ENCODE results near the gene ADIG.

The ADIG gene

DNA sequence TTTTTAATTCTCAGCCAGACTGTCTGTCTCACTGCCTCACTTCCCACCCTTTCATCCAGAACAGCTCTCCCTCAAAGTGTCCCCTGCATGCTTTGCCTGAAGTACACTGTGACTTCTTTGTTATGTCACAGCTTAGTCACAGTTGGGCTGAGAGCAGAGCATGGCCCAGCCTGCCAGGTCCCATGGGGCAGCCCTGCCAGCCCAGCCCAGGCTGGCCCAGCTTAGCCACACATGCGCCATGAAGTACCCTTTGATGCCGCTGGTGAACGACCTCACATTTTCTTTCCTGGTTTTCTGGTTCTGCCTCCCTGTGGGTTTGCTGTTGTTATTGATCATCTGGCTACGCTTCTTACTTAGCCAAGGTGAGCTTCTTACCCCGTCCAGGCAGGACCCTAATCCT lies at the start of gene ADIG:
Gene ADIG, plus strand, starts transcription at position 185 of the 400 bp plus-strand sequence. Its CDS starts 54 bp downstream, at position 239.
- Mint-ChIP-seq H3K36me3 (ENCODE audit: insufficient read depth) (peaks cover 7% of the 10 kb centered on the region), H3K27me3 (no peaks in the 10 kb centered on the region), H3K4me3 (no peak within 1 kb of the TSS), H3K4me1 (peaks cover 8% of the 10 kb centered on the region), H3K27ac (ENCODE audit: low read depth) (no peak within 1 kb of the TSS), H3K9me3 (no peaks in the 10 kb centered on the region)
- no peak for ATAC-seq (replicated peaks; ENCODE audit: extremely low read depth, poor library complexity, severe bottlenecking)
- no peak for DNase-seq (ENCODE audit: low spot score in 2 of 2)

GRCh38 chr20:38534756-38535155 lies 46.2 kb upstream of the ADIG start:
- ATAC-seq (replicated peaks; ENCODE audit: extremely low read depth, poor library complexity, severe bottlenecking) (peak; percentile 62), DNase-seq (ENCODE audit: low spot score in 2 of 2) (no peak)
- no peaks in the 10 kb centered on the region for H3K27me3 Mint-ChIP-seq
- H3K27ac Mint-ChIP-seq (ENCODE audit: low read depth) = no peak overlapping the region
- no peaks in the 10 kb centered on the region for H3K9me3 Mint-ChIP-seq
- no peak overlapping the region for H3K4me3 Mint-ChIP-seq
- no peaks in the 10 kb centered on the region for H3K4me1 Mint-ChIP-seq
- peaks cover 53% of the 10 kb centered on the region for H3K36me3 Mint-ChIP-seq (ENCODE audit: insufficient read depth)

GRCh38 chr20:38536310-38536709 lies 44.7 kb upstream of the ADIG start:
- Mint-ChIP-seq H3K27me3 (no peaks in the 10 kb centered on the region), H3K4me1 (no peaks in the 10 kb centered on the region), H3K9me3 (no peaks in the 10 kb centered on the region), H3K27ac (ENCODE audit: low read depth) (no peak overlapping the region), H3K4me3 (no peak overlapping the region), H3K36me3 (ENCODE audit: insufficient read depth) (peaks cover 56% of the 10 kb centered on the region)
- DNase-seq (ENCODE audit: low spot score in 2 of 2) (no peak), ATAC-seq (replicated peaks; ENCODE audit: extremely low read depth, poor library complexity, severe bottlenecking) (no peak)

GRCh38 chr20:38537176-38537575 lies 43.8 kb upstream of the ADIG start:
- H3K27me3 Mint-ChIP-seq = no peaks in the 10 kb centered on the region
- ATAC-seq (replicated peaks; ENCODE audit: extremely low read depth, poor library complexity, severe bottlenecking) (no peak), DNase-seq (ENCODE audit: low spot score in 2 of 2) (no peak)
- no peaks in the 10 kb centered on the region for H3K4me1 Mint-ChIP-seq
- H3K9me3 Mint-ChIP-seq = no peaks in the 10 kb centered on the region
- H3K4me3 Mint-ChIP-seq = no peak overlapping the region
- no peak overlapping the region for H3K27ac Mint-ChIP-seq (ENCODE audit: low read depth)
- H3K36me3 Mint-ChIP-seq (ENCODE audit: insufficient read depth) = peaks cover 60% of the 10 kb centered on the region

- no peaks in the 10 kb centered on the region for H3K27me3 Mint-ChIP-seq
- no peaks in the 10 kb centered on the region for H3K9me3 Mint-ChIP-seq
- no peak for DNase-seq (ENCODE audit: low spot score in 2 of 2)
- no peak overlapping the region for H3K4me3 Mint-ChIP-seq
- ATAC-seq (replicated peaks; ENCODE audit: extremely low read depth, poor library complexity, severe bottlenecking) = no peak
- no peak overlapping the region for H3K27ac Mint-ChIP-seq (ENCODE audit: low read depth)
- peaks cover 60% of the 10 kb centered on the region for H3K36me3 Mint-ChIP-seq (ENCODE audit: insufficient read depth)
- H3K4me1 Mint-ChIP-seq = peaks cover 5% of the 10 kb centered on the region
Measured at GRCh38 chr20:38538789-38539188, 42.2 kb upstream of the ADIG start.

GRCh38 chr20:38543014-38543906 lies 37.7 kb upstream of the ADIG start:
- H3K4me3 Mint-ChIP-seq = no peak overlapping the region
- no peak overlapping the region for H3K27ac Mint-ChIP-seq (ENCODE audit: low read depth)
- H3K4me1 Mint-ChIP-seq = peaks cover 5% of the 10 kb centered on the region
- no peaks in the 10 kb centered on the region for H3K27me3 Mint-ChIP-seq
- H3K36me3 Mint-ChIP-seq (ENCODE audit: insufficient read depth) = peaks cover 62% of the 10 kb centered on the region
- ATAC-seq (replicated peaks; ENCODE audit: extremely low read depth, poor library complexity, severe bottlenecking) (no peak), DNase-seq (ENCODE audit: low spot score in 2 of 2) (no peak)
- no peaks in the 10 kb centered on the region for H3K9me3 Mint-ChIP-seq

DNA sequence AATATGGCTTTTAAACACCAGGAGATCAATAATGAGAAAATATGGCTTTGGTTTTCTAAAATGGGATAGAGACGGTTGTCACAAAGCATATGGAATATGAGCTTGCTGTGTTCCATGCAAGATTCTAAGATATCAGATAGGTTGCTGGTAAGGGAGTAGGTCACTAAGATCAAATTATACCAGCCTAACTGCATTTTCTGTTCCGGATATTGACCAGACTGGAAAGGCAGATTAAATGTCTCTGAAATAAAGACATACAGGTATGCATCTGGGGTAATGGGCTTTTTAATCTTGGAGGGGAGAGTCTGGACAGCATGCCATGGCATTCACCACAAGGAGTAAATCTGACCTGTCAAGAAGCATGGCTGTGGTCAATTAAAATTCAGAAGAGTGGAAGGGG lies 35.2 kb upstream of the ADIG start:
- no peak overlapping the region for H3K27ac Mint-ChIP-seq (ENCODE audit: low read depth)
- H3K4me3 Mint-ChIP-seq = no peak overlapping the region
- peaks cover 5% of the 10 kb centered on the region for H3K4me1 Mint-ChIP-seq
- ATAC-seq (replicated peaks; ENCODE audit: extremely low read depth, poor library complexity, severe bottlenecking) (no peak), DNase-seq (ENCODE audit: low spot score in 2 of 2) (no peak)
- H3K36me3 Mint-ChIP-seq (ENCODE audit: insufficient read depth) = peaks cover 62% of the 10 kb centered on the region
- no peaks in the 10 kb centered on the region for H3K9me3 Mint-ChIP-seq
- H3K27me3 Mint-ChIP-seq = no peaks in the 10 kb centered on the region

- Mint-ChIP-seq H3K4me1 (peaks cover 5% of the 10 kb centered on the region), H3K9me3 (no peaks in the 10 kb centered on the region), H3K27ac (ENCODE audit: low read depth) (no peak overlapping the region), H3K27me3 (no peaks in the 10 kb centered on the region), H3K36me3 (ENCODE audit: insufficient read depth) (peaks cover 51% of the 10 kb centered on the region), H3K4me3 (no peak overlapping the region)
- ATAC-seq (replicated peaks; ENCODE audit: extremely low read depth, poor library complexity, severe bottlenecking) = no peak
- DNase-seq (ENCODE audit: low spot score in 2 of 2) = no peak
Measured at GRCh38 chr20:38547288-38548085, 33.5 kb upstream of the ADIG start.

DNA sequence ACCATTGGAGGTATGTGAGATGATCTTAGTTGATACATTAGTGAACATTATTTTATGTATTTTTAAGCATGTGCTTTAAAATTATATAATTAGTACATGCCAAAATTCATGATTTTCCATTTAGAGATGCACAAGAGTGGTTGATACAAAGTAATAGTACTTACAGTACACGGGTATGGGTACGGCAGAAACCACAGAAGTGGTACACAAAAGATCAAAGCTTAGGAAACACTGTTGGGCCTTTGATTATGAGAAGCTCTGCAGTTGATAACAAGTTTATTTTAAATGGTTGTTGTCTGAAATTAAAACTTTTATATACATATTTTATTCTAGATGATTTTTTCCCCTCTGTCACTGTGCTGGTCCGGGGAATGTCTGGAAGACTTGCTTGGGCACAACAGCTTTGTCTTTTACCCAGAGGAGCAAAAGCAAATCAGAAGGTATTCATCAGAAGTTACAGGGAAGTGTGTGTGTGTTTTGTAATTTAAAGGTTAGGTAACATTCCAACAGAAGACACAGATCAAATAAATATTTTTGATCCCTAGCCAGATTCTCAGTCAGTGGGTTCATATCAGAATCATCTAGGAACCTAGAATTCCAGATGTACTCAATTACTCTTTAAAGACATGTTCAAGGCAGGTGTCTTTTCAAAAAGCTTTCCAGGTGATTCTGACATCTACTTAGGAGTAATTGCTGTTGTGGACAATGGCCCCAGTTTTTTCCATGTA lies 32.5 kb upstream of the ADIG start:
- peaks cover 46% of the 10 kb centered on the region for H3K36me3 Mint-ChIP-seq (ENCODE audit: insufficient read depth)
- H3K4me1 Mint-ChIP-seq = peaks cover 2% of the 10 kb centered on the region
- H3K27me3 Mint-ChIP-seq = no peaks in the 10 kb centered on the region
- DNase-seq (ENCODE audit: low spot score in 2 of 2) = no peak
- H3K4me3 Mint-ChIP-seq = no peak overlapping the region
- ATAC-seq (replicated peaks; ENCODE audit: extremely low read depth, poor library complexity, severe bottlenecking) = no peak
- no peak overlapping the region for H3K27ac Mint-ChIP-seq (ENCODE audit: low read depth)
- H3K9me3 Mint-ChIP-seq = no peaks in the 10 kb centered on the region

DNA sequence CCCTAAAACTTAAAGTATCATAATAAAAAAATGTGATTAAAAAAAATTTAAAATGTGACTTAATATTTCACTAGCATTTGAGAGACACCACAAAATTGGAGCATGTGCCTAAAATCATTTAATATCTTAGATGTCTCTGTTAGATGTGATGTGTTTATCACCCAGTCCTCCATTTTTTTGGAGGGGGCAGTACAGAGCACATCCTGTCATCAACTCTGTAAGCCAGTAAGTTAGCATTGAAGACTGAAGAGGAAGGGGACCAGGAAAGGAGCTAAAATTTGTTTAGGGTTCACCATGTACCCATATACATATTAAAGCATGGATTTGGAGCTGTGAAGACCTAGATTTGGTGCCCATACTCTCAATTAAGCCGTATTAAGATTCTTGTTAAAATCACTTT lies 30.7 kb upstream of the ADIG start:
- H3K4me1 Mint-ChIP-seq = no peaks in the 10 kb centered on the region
- no peaks in the 10 kb centered on the region for H3K27me3 Mint-ChIP-seq
- ATAC-seq (replicated peaks; ENCODE audit: extremely low read depth, poor library complexity, severe bottlenecking) (no peak), DNase-seq (ENCODE audit: low spot score in 2 of 2) (no peak)
- no peak overlapping the region for H3K27ac Mint-ChIP-seq (ENCODE audit: low read depth)
- H3K9me3 Mint-ChIP-seq = no peaks in the 10 kb centered on the region
- peaks cover 41% of the 10 kb centered on the region for H3K36me3 Mint-ChIP-seq (ENCODE audit: insufficient read depth)
- H3K4me3 Mint-ChIP-seq = no peak overlapping the region

DNA sequence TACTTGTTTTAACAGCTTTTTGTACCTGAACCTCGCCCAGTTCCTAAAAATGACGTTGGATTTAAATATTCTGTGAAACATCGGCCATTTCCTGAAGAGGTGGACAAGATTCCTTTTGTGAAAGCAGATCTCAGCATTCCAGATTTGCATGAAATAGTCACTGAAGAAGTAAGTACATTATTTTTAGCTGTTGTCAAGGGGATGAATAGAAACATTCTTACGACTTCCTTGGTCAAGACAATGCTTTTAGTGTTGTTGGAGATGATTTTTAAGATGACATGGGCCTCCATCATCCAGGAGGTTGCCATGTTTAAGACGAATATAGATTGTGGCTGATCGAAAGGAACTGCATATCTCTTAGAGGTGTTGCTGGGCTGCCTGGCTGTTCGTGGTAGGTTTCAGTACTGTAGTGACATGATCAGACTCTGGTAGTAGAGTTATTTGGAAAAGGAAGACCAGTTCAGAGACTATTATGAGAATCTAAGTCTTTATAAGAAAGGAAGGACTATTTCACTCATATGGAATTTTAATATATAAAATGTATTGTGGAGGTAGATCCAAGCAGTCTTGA lies 29.9 kb upstream of the ADIG start:
- Mint-ChIP-seq H3K36me3 (ENCODE audit: insufficient read depth) (peaks cover 38% of the 10 kb centered on the region), H3K27ac (ENCODE audit: low read depth) (no peak overlapping the region), H3K4me1 (no peaks in the 10 kb centered on the region), H3K4me3 (no peak overlapping the region), H3K27me3 (no peaks in the 10 kb centered on the region), H3K9me3 (no peaks in the 10 kb centered on the region)
- ATAC-seq (replicated peaks; ENCODE audit: extremely low read depth, poor library complexity, severe bottlenecking) (no peak), DNase-seq (ENCODE audit: low spot score in 2 of 2) (no peak)

DNA sequence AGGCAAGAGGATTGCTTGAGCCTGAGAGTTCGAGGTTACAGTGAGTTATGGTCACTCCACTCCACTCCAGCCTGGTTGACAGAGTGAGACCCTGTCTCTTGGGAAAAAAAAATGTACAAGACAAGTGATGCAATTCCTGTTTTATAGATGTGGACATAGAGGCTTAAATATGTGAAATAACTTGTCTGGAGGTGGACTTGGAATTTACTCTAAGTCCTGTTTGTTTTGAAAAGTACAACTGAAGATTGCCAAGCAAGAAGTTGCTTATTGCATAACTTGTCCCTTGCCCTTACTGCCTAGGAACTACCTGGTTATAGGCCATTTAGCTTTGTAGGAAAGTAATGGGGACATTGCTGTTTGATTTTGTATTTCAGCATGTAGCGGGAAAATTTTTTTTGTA lies 26.0 kb upstream of the ADIG start:
- DNase-seq (ENCODE audit: low spot score in 2 of 2) (no peak), ATAC-seq (replicated peaks; ENCODE audit: extremely low read depth, poor library complexity, severe bottlenecking) (no peak)
- Mint-ChIP-seq H3K36me3 (ENCODE audit: insufficient read depth) (peaks cover 32% of the 10 kb centered on the region), H3K9me3 (no peaks in the 10 kb centered on the region), H3K4me1 (no peaks in the 10 kb centered on the region), H3K27me3 (no peaks in the 10 kb centered on the region), H3K27ac (ENCODE audit: low read depth) (no peak overlapping the region), H3K4me3 (no peak overlapping the region)
